Measurements from ENCODE around the gene HFM1.
"Not testable (repeated sequence)": the region's sequence is repeated elsewhere in the genome, so short reads cannot be mapped to it uniquely, and the experiment has no call there.

Gene HFM1

GRCh38 chr1:91383456-91383855, 21.2 kb downstream of the HFM1 start:
- DNase-seq (ENCODE audit: low read depth), result no peak
- TF ChIP-seq MAX (IDR thresholded peaks at IDR 0.05; ENCODE audit: low read depth, low read length) (no peak), POLR2A (IDR thresholded peaks at IDR 0.05; ENCODE audit: extremely low read depth, insufficient read length) (no peak), MYC (IDR thresholded peaks at IDR 0.05; ENCODE audit: low read depth, low read length) (no peak), CTCF (IDR thresholded peaks at IDR 0.05; ENCODE audit: low read depth, low read length) (no peak)
- H3K4me3 ChIP-seq (ENCODE audit: low read depth, low read length), result no peak overlapping the region

- H3K4me3 ChIP-seq (ENCODE audit: low read depth, low read length), result no peak overlapping the region
- DNase-seq (ENCODE audit: low read depth), result no peak
- TF ChIP-seq POLR2A (IDR thresholded peaks at IDR 0.05; ENCODE audit: extremely low read depth, insufficient read length) (no peak), MYC (IDR thresholded peaks at IDR 0.05; ENCODE audit: low read depth, low read length) (no peak), CTCF (IDR thresholded peaks at IDR 0.05; ENCODE audit: low read depth, low read length) (no peak), MAX (IDR thresholded peaks at IDR 0.05; ENCODE audit: low read depth, low read length) (no peak)
Measured at GRCh38 chr1:91381844-91382243, 22.8 kb downstream of the HFM1 start.

GRCh38 chr1:91374086-91374485, 30.6 kb downstream of the HFM1 start:
- DNase-seq (ENCODE audit: low read depth), result no peak
- TF ChIP-seq POLR2A (IDR thresholded peaks at IDR 0.05; ENCODE audit: extremely low read depth, insufficient read length) (no peak), MAX (IDR thresholded peaks at IDR 0.05; ENCODE audit: low read depth, low read length) (no peak), CTCF (IDR thresholded peaks at IDR 0.05; ENCODE audit: low read depth, low read length) (no peak), MYC (IDR thresholded peaks at IDR 0.05; ENCODE audit: low read depth, low read length) (no peak)
- no peak overlapping the region for H3K4me3 ChIP-seq (ENCODE audit: low read depth, low read length)

GRCh38 chr1:91372230-91372629, 32.4 kb downstream of the HFM1 start:
- DNase-seq (ENCODE audit: low read depth); H3K4me3 ChIP-seq (ENCODE audit: low read depth, low read length): not testable (repeated sequence)

GRCh38 chr1:91349524-91349923, 55.1 kb downstream of the HFM1 start:
- no peak overlapping the region for H3K4me3 ChIP-seq (ENCODE audit: low read depth, low read length)
- peak; percentile 4 for DNase-seq (ENCODE audit: low read depth)
- TF ChIP-seq POLR2A (IDR thresholded peaks at IDR 0.05; ENCODE audit: extremely low read depth, insufficient read length) (no peak), CTCF (IDR thresholded peaks at IDR 0.05; ENCODE audit: low read depth, low read length) (no peak), MYC (IDR thresholded peaks at IDR 0.05; ENCODE audit: low read depth, low read length) (no peak), MAX (IDR thresholded peaks at IDR 0.05; ENCODE audit: low read depth, low read length) (no peak)

GRCh38 chr1:91346824-91347223, 57.8 kb downstream of the HFM1 start:
- TF ChIP-seq POLR2A (IDR thresholded peaks at IDR 0.05; ENCODE audit: extremely low read depth, insufficient read length) (no peak), MYC (IDR thresholded peaks at IDR 0.05; ENCODE audit: low read depth, low read length) (no peak), CTCF (IDR thresholded peaks at IDR 0.05; ENCODE audit: low read depth, low read length) (no peak), MAX (IDR thresholded peaks at IDR 0.05; ENCODE audit: low read depth, low read length) (no peak)
- no peak overlapping the region for H3K4me3 ChIP-seq (ENCODE audit: low read depth, low read length)
- no peak for DNase-seq (ENCODE audit: low read depth)
